H1 (cell line): ENCODE results near the gene FAM193A.

Experiments used
- CTCF ChIP-seq, 3 experiments: IDR thresholded peaks; 1 replicate in 2 of 3; 2 replicates in 1 of 3; pipeline versions ENCODE4 v1.5.1 to v1.6.1; 2011; ENCODE audit warnings: low read length in 3 of 3, mild to moderate bottlenecking in 3 of 3, inconsistent platforms in 2 of 3, low read depth in 1 of 3, moderate library complexity in 1 of 3; ENCODE audit not compliant: insufficient read depth in 1 of 3; ENCODE audit errors: control extremely low read depth in 1 of 3
- JUN ChIP-seq: IDR thresholded peaks from 2 replicates; pipeline ENCODE4 v1.6.1; 2011; ENCODE audit warnings: low read depth, mild to moderate bottlenecking, improper control_type of control experiment, low read length
- TAF1 ChIP-seq: IDR thresholded peaks from 2 replicates; pipeline ENCODE4 v1.6.1; 2011; ENCODE audit warnings: mild to moderate bottlenecking, low read depth, low read length
- USF2 ChIP-seq: IDR thresholded peaks from 2 replicates; pipeline ENCODE4 v1.6.1; 2011; ENCODE audit warnings: low read length, improper control_type of control experiment

GRCh38 chr4:2535376-2536192 lies 863 bp upstream of the FAM193A start:
- TF ChIP-seq JUN (no peak), CTCF (IDR thresholded peaks at IDR 0.05; ENCODE audit: control extremely low read depth in 1 of 3, insufficient read depth in 1 of 3, low read depth in 1 of 3, low read length in 3 of 3) (peak; percentile 2 to 14 (median 4); a peak in 3 of 4 replicates), TAF1 (peak; percentile 40; the same call in 1 of the 2 replicates), USF2 (no peak)
